HG03432 (cell line): ENCODE results near the gene HSPA4L.
A peak's percentile ranks its signal among the peaks of the same experiment; 100 is the strongest.

Source experiments
- ATAC-seq: cut with Tn5 transposase; IDR thresholded peaks from one replicate; pipeline ENCODE4 v1.9.1; 2021; ENCODE audit warnings: mild to moderate bottlenecking, moderate library complexity; ENCODE audit not compliant: unreplicated experiment

The HSPA4L gene

DNA sequence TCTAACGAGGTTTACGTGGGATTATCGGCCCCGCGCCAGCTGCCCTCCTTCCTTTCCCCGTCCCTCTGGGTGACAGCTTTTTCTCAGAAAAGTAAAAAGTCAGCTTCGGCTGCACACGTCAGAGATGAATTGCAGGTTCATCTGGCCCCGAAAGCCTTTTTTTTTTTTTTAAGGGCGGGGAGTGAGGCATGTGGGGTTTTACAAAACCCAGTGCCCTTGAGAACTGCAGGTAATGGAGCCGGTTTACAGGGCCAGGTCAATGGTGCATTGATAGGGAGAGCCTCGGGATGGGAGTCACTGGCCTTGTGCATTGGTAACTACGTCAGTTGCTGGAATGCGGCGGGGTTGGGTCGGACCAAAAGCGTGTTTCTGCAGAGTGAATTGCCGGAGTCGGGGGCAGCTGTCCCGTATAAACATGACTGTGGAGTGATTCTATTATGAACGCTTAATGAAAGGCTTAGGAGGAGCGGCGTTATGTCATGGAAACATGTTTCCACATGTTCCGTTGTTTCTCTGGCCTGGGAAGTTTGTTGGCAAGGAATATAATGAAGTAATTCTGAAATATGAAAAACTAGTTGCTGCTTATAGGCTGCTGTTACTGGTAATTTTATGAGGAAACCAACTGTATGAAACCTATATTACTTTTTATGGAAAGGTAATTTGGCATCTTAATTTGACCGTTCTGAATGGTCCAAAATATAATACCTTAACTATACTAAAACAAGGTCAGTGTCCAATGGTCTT, 1.1 kb downstream of the HSPA4L start:
- no peak for ATAC-seq

- no peak for ATAC-seq
Measured at GRCh38 chr4:127783955-127784770, 2.0 kb downstream of the HSPA4L start.

DNA sequence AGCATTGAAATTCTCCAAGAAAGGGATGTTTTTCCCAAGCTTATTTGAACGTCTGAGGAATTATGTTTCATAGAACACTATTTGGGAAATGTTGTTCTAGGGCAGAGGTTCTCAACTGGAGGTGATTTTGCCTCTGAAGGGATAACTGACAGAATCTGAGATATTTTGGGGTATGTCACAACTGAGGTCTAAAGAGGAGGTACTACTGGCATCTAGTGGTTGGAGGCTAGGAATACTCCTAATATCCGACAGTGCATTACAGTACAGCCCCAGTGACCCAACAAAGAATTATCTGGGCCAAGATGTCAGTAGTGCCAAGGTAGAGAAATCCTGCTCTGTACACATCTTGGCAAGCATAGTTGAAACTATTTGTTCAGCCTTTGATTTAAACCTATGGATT, 6.4 kb downstream of the HSPA4L start:
- peak; percentile 51 for ATAC-seq

- ATAC-seq: no peak
Measured at GRCh38 chr4:127791391-127791790, 9.3 kb downstream of the HSPA4L start.

- ATAC-seq: no peak
Measured at GRCh38 chr4:127793528-127793927, 11.4 kb downstream of the HSPA4L start.

DNA sequence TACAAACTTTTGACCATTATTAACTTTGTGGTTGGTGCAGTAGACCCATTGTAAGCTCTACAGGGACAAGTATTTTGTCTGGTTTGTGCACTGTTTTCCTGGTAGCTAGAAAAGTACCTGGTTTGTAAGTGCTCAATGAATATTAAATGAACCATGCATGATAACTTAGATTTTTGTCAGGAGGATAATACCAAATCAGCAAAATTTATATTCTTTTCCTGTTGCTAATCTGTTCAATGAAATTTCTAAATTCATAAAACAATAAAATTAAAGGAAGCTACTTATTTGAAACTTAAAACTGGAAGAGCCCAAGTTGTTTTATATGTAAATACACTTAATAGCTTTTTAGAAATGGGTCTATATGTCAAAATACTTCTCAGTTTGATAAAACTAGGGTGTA, 17.6 kb downstream of the HSPA4L start:
- ATAC-seq: no peak

DNA sequence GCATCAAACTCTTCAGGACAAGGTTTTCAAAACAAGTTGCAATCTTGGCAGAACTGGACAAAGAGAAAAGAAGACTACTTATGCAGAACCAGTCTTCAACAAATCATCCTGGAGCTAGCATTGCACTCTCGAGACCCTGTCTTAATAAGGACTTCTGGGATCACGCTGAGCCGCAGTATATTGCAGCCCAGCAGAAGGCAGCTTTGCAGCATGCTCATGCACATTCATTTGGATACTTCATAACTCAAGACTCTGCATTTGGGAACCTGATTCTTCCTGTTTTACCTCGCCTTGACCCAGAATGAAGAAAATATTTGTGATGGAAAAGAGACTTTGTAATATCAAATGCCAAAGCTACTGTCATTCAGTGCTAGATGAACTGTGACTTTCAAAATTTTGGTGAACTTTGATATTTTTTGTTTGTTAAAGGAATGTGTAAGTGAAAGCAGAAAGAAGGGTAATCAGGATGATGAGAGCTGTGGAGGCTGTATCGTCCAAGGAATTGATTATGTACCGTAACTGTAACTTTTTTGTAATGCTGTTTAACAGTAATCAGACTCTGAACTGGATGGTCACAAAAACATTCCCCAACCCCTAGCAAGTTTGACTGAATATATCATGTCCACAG, 27.2 kb downstream of the HSPA4L start:
- ATAC-seq: no peak

DNA sequence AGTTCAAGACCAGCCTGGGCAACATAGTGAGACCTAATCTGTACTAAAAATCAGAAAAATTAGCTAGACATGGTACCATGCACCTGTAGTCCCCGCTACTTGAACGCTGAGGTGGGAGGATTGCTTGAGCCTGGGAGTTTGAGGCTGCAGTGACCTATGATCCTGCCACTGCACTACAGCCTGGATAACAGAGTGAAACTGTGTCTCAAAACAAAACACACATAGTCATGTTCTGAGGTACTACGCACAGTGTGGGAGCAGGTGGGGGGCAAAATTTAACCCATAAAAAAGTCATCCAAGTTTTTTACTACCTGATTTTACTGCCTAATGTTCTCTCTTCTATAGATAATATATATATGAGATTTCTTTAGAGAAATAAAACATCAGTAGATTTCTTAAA, 28.4 kb downstream of the HSPA4L start:
- no peak for ATAC-seq

- ATAC-seq: no peak
Measured at GRCh38 chr4:127822430-127822829, 40.3 kb downstream of the HSPA4L start.

DNA sequence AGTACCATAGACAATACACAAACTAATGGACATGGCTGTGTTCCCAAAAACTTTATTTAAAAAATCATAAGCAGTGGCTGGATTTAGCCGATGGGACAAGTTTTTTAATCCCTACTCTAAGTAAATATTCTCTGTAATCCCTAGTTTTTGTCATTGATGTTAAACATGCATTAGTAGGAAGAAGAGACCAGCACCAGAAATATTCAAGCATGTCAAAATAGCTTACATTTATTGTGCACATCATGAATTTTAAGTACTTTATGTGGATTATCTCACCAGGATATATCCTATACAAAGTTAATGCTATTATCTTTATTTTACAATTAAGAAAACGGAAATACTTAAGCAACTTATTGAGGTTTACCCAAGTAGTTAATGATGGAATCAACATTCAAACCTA, 46.0 kb downstream of the HSPA4L start:
- ATAC-seq: no peak

GRCh38 chr4:127829014-127829413, 46.9 kb downstream of the HSPA4L start:
- ATAC-seq: peak; percentile 88

GRCh38 chr4:127832585-127832984, 50.5 kb downstream of the HSPA4L start:
- peak; percentile 63 for ATAC-seq

- ATAC-seq: no peak
Measured at GRCh38 chr4:127843704-127844600, 61.8 kb downstream of the HSPA4L start.

DNA sequence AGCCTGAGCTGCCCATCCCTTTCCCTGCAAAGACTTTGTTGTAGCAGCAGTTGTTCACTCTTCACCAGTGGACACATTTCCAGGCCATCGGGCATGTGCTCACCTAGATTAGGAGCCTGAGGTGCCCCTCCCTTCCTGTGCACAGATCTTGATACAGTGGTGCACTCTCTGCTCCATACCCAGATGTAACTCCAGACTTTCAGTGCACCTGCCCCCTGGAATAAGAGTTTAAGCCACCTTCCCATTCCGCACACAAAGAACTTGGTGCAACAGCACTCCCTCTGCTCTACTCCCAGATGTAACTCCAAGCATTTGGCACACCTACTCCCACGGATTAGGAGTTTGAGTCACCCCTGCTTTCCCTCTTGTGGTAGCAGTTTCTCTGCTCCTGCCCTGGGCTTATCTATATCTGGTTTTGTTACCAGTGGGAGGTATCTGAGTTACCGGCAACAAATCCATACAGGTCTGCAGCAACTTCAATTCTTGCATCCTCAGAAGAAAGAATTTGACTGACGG, 62.5 kb downstream of the HSPA4L start:
- no peak for ATAC-seq

DNA sequence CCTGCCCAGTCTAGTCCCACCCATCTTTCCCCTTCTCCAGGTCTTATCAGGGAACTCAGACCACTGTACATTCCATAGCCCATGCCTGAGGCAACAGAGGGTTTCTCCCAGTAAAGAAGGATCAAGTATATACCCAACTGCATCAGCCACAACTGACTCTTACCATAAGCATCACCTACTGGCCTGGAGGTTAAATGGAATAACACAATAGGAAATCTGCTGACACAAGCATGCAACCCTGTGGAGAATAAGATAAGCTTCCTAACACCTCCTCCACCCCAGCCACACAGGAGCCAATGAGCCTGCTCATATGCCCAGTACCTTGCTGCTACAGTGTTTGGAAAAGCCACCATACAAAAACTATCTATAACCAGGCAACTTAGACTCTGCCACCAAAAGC, 63.9 kb downstream of the HSPA4L start:
- no peak for ATAC-seq

- ATAC-seq: no peak
Measured at GRCh38 chr4:127846765-127847164, 64.6 kb downstream of the HSPA4L start.

GRCh38 chr4:127849505-127850234, 67.5 kb downstream of the HSPA4L start:
- no peak for ATAC-seq

- ATAC-seq: no peak
Measured at GRCh38 chr4:127852661-127853060, 70.5 kb downstream of the HSPA4L start.

GRCh38 chr4:127856196-127856812, 74.2 kb downstream of the HSPA4L start:
- ATAC-seq: peak; percentile 27
